Ectodermal cell (in vitro differentiated cells): Measurements from ENCODE around the gene TTYH1.
"Not testable (repeated sequence)": the region's sequence is repeated elsewhere in the genome, so short reads cannot be mapped to it uniquely, and the experiment has no call there.

Experiments
- H3K27ac ChIP-seq: 2 replicates; pipeline ENCODE4 v1.7.0; 2013; ENCODE audit warnings: mild to moderate bottlenecking, low read depth, low read length; ENCODE audit not compliant: insufficient read depth, poor library complexity, severe bottlenecking
- H3K27me3 ChIP-seq: 2 replicates; pipeline ENCODE4 v1.7.0; 2013; ENCODE audit warnings: mild to moderate bottlenecking, low read length; ENCODE audit not compliant: insufficient read depth, control insufficient read depth, poor library complexity, severe bottlenecking
- H3K36me3 ChIP-seq: one replicate; pipeline ENCODE4 v1.7.0; 2013; ENCODE audit warnings: low read length; ENCODE audit not compliant: control insufficient read depth, insufficient read depth
- H3K4me1 ChIP-seq: one replicate; pipeline ENCODE4 v1.7.0; 2013; ENCODE audit warnings: low read length; ENCODE audit not compliant: control insufficient read depth, insufficient read depth
- H3K4me3 ChIP-seq: 2 replicates; pipeline ENCODE4 v1.7.0; 2013; ENCODE audit warnings: low read depth, low read length, control low read depth; ENCODE audit not compliant: insufficient read depth
- H3K9me3 ChIP-seq: 2 replicates; pipeline ENCODE4 v1.7.0; 2013; ENCODE audit warnings: mild to moderate bottlenecking, low read length, moderate library complexity; ENCODE audit not compliant: control insufficient read depth
- WGBS, 2 experiments: methylation state at CpG; one replicate each; pipeline ENCODE4 v1.1.7; 2013; ENCODE audit warnings: missing lambda C conversion rate in 2 of 2; 5-methylcytosine and 5-hydroxymethylcytosine counted together

The TTYH1 gene

DNA sequence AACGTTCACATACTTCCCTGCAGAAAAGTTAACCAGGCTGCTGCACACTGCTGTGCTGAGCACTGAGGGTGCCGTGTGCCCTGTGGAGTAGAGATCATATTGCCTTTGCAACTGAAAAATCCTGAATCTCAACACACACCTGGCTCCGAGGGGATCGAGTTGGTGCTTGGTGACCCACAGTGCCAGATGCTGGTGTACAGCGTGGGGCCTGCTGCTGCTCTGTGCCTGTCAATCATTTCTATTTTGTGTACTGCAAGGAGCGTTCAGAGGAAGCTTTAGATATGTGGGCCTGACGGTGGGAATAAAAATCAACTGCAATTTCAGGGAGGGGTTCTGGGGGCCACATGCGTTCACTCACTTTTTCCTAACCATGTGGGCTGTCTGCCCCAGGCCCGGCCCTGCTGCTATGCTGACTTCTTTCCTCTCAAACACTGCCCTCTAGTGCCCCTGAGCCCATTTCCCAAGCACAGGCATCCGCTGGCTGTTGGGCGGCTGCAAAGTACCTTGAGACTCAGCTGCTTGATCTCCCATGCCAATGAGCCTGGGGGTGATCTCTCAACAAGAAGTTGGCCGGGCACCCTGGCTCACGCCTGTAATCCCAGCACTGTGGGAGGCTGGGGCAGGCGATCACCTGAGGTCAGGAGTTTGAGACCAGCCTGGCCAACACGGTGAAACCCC, 24.0 kb downstream of the TTYH1 start:
- peaks cover 33% of the 10 kb centered on the region for H3K4me1 ChIP-seq
- 53 to 55% methylated on average over 15 of the region's 15 CpGs for WGBS, 2 experiments
- no peak overlapping the region for H3K27ac ChIP-seq
- H3K4me3 ChIP-seq, result no peak overlapping the region
- H3K9me3 ChIP-seq, result no peaks in the 10 kb centered on the region
- no peaks in the 10 kb centered on the region for H3K27me3 ChIP-seq
- H3K36me3 ChIP-seq, result no peaks in the 10 kb centered on the region

DNA sequence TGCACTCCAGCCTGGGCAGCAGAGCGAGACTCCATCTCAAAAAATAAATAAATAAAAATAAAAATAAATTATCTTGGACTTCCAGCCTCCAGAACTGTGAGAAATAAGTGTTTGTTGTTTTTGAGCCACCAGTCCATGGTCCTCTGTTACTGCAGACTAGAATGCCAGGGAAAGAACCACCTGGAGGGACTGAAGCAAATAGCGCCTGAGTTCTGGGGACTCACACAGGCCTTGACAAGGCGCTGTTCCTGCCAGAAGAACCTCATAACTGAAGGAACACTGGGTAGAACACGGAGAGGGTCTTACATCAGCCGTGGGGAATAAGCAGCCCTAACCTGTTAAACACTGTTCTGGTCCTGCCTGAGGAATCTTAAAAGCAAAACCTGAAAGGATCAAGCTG, 25.4 kb downstream of the TTYH1 start:
- H3K36me3 ChIP-seq, result peaks cover 6% of the 10 kb centered on the region
- no peak overlapping the region for H3K27ac ChIP-seq
- H3K9me3 ChIP-seq, result no peaks in the 10 kb centered on the region
- no peaks in the 10 kb centered on the region for H3K27me3 ChIP-seq
- H3K4me3 ChIP-seq, result no peak overlapping the region
- 93 to 94% methylated on average over 4 of the region's 5 CpGs for WGBS, 2 experiments
- H3K4me1 ChIP-seq, result peaks cover 23% of the 10 kb centered on the region

- WGBS, 2 experiments, result 94 to 97% methylated on average over 7 of the region's 7 CpGs
- Histone ChIP-seq H3K27ac (no peak overlapping the region), H3K9me3 (no peaks in the 10 kb centered on the region), H3K27me3 (no peaks in the 10 kb centered on the region), H3K4me3 (no peak overlapping the region), H3K36me3 (peaks cover 6% of the 10 kb centered on the region), H3K4me1 (no peaks in the 10 kb centered on the region)
Measured at GRCh38 chr19:54444737-54445136, 29.5 kb downstream of the TTYH1 start.

GRCh38 chr19:54446349-54446748, 31.1 kb downstream of the TTYH1 start:
- H3K27me3 ChIP-seq, H3K36me3 ChIP-seq: not testable (repeated sequence)
- WGBS, 2 experiments, result 92 to 96% methylated on average over 15 of the region's 15 CpGs

GRCh38 chr19:54448040-54448773, 32.9 kb downstream of the TTYH1 start:
- no peaks in the 10 kb centered on the region for H3K9me3 ChIP-seq
- WGBS, 2 experiments, result 4% methylated on average over 34 of the region's 34 CpGs
- peak overlapping the region; percentile 96 for H3K27ac ChIP-seq
- peaks cover 8% of the 10 kb centered on the region for H3K4me1 ChIP-seq
- peaks cover 23% of the 10 kb centered on the region for H3K36me3 ChIP-seq
- peak overlapping the region; percentile 66 for H3K4me3 ChIP-seq
- no peaks in the 10 kb centered on the region for H3K27me3 ChIP-seq

More at GRCh38 chr19:54446349-54446748, 31.1 kb downstream of the TTYH1 start:
- H3K4me3 ChIP-seq, H3K4me1 ChIP-seq, H3K27ac ChIP-seq, H3K9me3 ChIP-seq: not testable (repeated sequence)

- Histone ChIP-seq H3K27me3 (no peaks in the 10 kb centered on the region), H3K4me3 (peak within 1 kb of the TSS; percentile 66), H3K4me1 (peaks cover 8% of the 10 kb centered on the region), H3K36me3 (peaks cover 31% of the 10 kb centered on the region), H3K27ac (peak within 1 kb of the TSS; percentile 96), H3K9me3 (no peaks in the 10 kb centered on the region)
- 0% methylated on average over 96 of the region's 96 CpGs for WGBS, 2 experiments
Measured at GRCh38 chr19:54448774-54449700, 33.8 kb downstream of the TTYH1 start, which contains the start of gene LENG8. Gene LENG8 (plus strand): TSS chr19:54449199. CDS start chr19:54451345, 2,146 bp downstream.

DNA sequence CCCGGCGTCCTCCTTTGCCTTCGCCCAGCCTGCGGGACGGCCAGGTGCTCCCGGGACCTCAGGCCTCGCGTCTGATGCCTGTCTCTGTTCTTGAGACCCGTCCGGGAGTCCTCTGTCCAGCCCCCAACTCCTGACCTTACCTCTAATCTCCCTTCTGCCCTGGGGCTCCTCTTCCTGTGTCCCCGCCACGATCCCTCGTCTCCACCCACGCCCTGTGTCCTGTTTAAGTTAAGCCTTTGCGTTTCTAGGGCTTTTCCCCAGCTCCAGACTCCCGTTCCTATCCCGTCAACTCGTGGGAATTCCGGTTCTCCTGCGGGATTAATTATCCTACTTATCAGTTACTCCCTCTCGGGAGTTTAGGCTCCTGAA, 34.4 kb downstream of the TTYH1 start:
- Histone ChIP-seq H3K4me3 (peak overlapping the region; percentile 66), H3K36me3 (peaks cover 35% of the 10 kb centered on the region), H3K27me3 (no peaks in the 10 kb centered on the region), H3K9me3 (no peaks in the 10 kb centered on the region), H3K4me1 (peaks cover 8% of the 10 kb centered on the region), H3K27ac (peak overlapping the region; percentile 96)
- 2% methylated on average over 21 of the region's 21 CpGs for WGBS, 2 experiments

- Histone ChIP-seq H3K27ac (no peak overlapping the region), H3K36me3 (peaks cover 47% of the 10 kb centered on the region), H3K9me3 (no peaks in the 10 kb centered on the region), H3K4me1 (peaks cover 8% of the 10 kb centered on the region), H3K4me3 (no peak overlapping the region), H3K27me3 (no peaks in the 10 kb centered on the region)
- WGBS, 2 experiments, result 94 to 96% methylated on average over 9 of the region's 9 CpGs
Measured at GRCh38 chr19:54451331-54451871, 36.1 kb downstream of the TTYH1 start.

GRCh38 chr19:54451997-54452396, 36.7 kb downstream of the TTYH1 start:
- no peaks in the 10 kb centered on the region for H3K9me3 ChIP-seq
- WGBS, 2 experiments, result 96 to 97% methylated on average over 11 of the region's 11 CpGs
- peaks cover 53% of the 10 kb centered on the region for H3K36me3 ChIP-seq
- H3K4me1 ChIP-seq, result peaks cover 8% of the 10 kb centered on the region
- no peak overlapping the region for H3K4me3 ChIP-seq
- no peak overlapping the region for H3K27ac ChIP-seq
- H3K27me3 ChIP-seq, result no peaks in the 10 kb centered on the region
